22Rv1 (cell line): Measurements from ENCODE around the gene PSMA3.
A peak's percentile ranks its signal among the peaks of the same experiment; 100 is the strongest.

Experiments
- H3K27ac ChIP-seq: fragments of 450-650 bp; 2 replicates; pipeline ENCODE4 v1.5.1; 2017
- ZFX ChIP-seq: fragments of 450-650 bp; IDR thresholded peaks from 2 replicates; pipeline ENCODE4 v1.6.1; 2017; ENCODE audit warnings: antibody characterized with exemption, borderline replicate concordance
- TF ChIP-seq, protein P1 (sequence below): fragments of 450-650 bp; IDR thresholded peaks from 2 replicates; pipeline ENCODE4 v1.5.1; 2017; ENCODE audit warnings: mild to moderate bottlenecking

Gene PSMA3

DNA sequence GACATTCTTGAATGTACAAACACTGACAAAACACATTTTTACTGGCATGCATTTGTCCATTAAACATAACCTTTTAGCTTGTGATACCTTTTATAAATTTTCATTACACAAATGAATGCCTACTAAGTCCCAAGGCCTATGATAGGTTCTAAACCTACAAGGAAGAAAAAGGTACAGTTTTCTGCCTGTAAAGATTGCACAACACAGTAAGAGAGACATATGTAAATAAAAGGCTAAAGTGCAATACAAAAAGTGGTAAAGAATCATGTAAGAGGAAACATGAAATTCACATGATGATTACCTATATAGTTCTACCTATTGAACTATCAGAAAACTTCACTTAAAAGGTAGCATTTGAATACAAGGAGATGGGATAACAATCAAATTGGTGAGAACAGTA is 39.1 kb downstream of the PSMA3 start:
- TF ChIP-seq, protein P1, sequence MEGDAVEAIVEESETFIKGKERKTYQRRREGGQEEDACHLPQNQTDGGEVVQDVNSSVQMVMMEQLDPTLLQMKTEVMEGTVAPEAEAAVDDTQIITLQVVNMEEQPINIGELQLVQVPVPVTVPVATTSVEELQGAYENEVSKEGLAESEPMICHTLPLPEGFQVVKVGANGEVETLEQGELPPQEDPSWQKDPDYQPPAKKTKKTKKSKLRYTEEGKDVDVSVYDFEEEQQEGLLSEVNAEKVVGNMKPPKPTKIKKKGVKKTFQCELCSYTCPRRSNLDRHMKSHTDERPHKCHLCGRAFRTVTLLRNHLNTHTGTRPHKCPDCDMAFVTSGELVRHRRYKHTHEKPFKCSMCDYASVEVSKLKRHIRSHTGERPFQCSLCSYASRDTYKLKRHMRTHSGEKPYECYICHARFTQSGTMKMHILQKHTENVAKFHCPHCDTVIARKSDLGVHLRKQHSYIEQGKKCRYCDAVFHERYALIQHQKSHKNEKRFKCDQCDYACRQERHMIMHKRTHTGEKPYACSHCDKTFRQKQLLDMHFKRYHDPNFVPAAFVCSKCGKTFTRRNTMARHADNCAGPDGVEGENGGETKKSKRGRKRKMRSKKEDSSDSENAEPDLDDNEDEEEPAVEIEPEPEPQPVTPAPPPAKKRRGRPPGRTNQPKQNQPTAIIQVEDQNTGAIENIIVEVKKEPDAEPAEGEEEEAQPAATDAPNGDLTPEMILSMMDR = no peak
- no peak for TF ChIP-seq ZFX
- no peak overlapping the region for H3K27ac ChIP-seq

GRCh38 chr14:58285132-58285531 is 40.5 kb downstream of the PSMA3 start:
- H3K27ac ChIP-seq = no peak overlapping the region
- TF ChIP-seq ZFX = no peak
- TF ChIP-seq, protein P1 = no peak

DNA sequence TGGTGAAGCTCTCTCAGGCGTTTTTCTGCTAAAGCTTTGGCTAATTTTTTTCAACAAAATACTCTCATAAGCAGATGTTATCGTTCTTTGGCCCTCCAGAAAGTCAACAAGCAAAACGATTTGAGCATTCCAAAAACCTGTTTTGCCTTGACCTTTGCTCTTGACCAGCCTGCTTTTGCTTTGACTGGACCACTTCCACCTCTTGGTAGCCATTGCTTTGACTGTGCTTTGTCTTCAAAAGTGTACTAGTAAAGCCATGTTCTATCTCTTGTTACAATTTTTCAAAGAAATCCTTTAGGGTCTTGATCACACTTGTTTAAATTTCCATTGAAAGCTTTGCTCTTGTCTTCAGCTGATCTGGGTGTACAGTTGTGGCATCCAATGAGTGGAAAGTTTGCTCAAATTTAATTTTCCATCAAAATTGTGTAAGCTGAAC is 43.0 kb downstream of the PSMA3 start:
- TF ChIP-seq, protein P1 = no peak
- no peak for TF ChIP-seq ZFX
- H3K27ac ChIP-seq = peak overlapping the region; percentile 13; the same call in 1 of the 2 replicates

- peak overlapping the region; percentile 13; the same call in 1 of the 2 replicates for H3K27ac ChIP-seq
- TF ChIP-seq ZFX = no peak
- TF ChIP-seq, protein P1 = no peak
These were observed 43.6 kb downstream of the PSMA3 start for GRCh38 chr14:58288106-58288792.

GRCh38 chr14:58291646-58292045 is 47.0 kb downstream of the PSMA3 start:
- TF ChIP-seq, protein P1 = no peak
- no peak for TF ChIP-seq ZFX
- no peak overlapping the region for H3K27ac ChIP-seq

GRCh38 chr14:58292187-58292586 is 47.5 kb downstream of the PSMA3 start:
- TF ChIP-seq, protein P1 = no peak
- TF ChIP-seq ZFX = no peak
- no peak overlapping the region for H3K27ac ChIP-seq

DNA sequence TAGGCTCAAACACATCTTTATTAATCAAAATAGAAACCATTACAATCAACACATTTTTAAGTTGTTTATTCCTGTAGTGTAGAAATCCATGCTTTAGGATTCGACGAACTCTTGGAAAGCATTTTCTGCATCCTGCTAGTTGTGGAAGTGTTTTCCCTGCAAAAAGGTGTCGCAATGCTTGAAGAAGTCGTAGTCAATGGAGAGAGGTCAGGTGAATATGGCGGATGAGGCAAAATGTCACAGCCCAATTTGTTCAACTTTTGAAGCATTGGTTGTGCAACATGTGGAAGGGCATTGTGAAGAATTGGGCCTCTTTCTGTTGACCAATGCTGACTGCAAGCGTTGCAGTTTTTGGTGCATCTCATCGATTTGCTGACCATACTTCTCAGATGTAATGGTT is 49.6 kb downstream of the PSMA3 start:
- TF ChIP-seq, protein P1 = no peak
- no peak for TF ChIP-seq ZFX
- no peak overlapping the region for H3K27ac ChIP-seq
